ENCODE data around the gene EGFR.

Gene EGFR

GRCh38 chr7:55081068-55081467 lies 62.3 kb downstream of the EGFR start:
- no peak for DNase-seq (ENCODE audit: low read depth in 2 of 2)

- no peak for DNase-seq (ENCODE audit: low read depth in 2 of 2)
These were observed 62.8 kb downstream of the EGFR start for GRCh38 chr7:55081472-55082227.

GRCh38 chr7:55082228-55082603 lies 63.4 kb downstream of the EGFR start:
- no peak for DNase-seq (ENCODE audit: low read depth in 2 of 2)

- no peak for DNase-seq (ENCODE audit: low read depth in 2 of 2)
These were observed 64.4 kb downstream of the EGFR start for GRCh38 chr7:55083206-55083605.

GRCh38 chr7:55084307-55084706 lies 65.5 kb downstream of the EGFR start:
- DNase-seq (ENCODE audit: low read depth in 2 of 2): no peak

- no peak for DNase-seq (ENCODE audit: low read depth in 2 of 2)
These were observed 66.9 kb downstream of the EGFR start for GRCh38 chr7:55085511-55086412.

- DNase-seq (ENCODE audit: low read depth in 2 of 2): no peak
These were observed 67.8 kb downstream of the EGFR start for GRCh38 chr7:55086413-55087201.

GRCh38 chr7:55087521-55087961 lies 68.7 kb downstream of the EGFR start:
- DNase-seq (ENCODE audit: low read depth in 2 of 2): no peak

GRCh38 chr7:55088107-55088506 lies 69.3 kb downstream of the EGFR start:
- no peak for DNase-seq (ENCODE audit: low read depth in 2 of 2)

- DNase-seq (ENCODE audit: low read depth in 2 of 2): no peak
These were observed 69.8 kb downstream of the EGFR start for GRCh38 chr7:55088620-55089019.

- no peak for DNase-seq (ENCODE audit: low read depth in 2 of 2)
These were observed 73.6 kb downstream of the EGFR start for GRCh38 chr7:55092186-55092974.

GRCh38 chr7:55092975-55093373 lies 74.2 kb downstream of the EGFR start:
- no peak for DNase-seq (ENCODE audit: low read depth in 2 of 2)

GRCh38 chr7:55093674-55094073 lies 74.9 kb downstream of the EGFR start:
- no peak for DNase-seq (ENCODE audit: low read depth in 2 of 2)

GRCh38 chr7:55094092-55094690 lies 75.4 kb downstream of the EGFR start:
- DNase-seq (ENCODE audit: low read depth in 2 of 2): no peak

- DNase-seq (ENCODE audit: low read depth in 2 of 2): no peak
These were observed 76.9 kb downstream of the EGFR start for GRCh38 chr7:55095672-55096071.

GRCh38 chr7:55096323-55096722 lies 77.5 kb downstream of the EGFR start:
- no peak for DNase-seq (ENCODE audit: low read depth in 2 of 2)

GRCh38 chr7:55097100-55097499 lies 78.3 kb downstream of the EGFR start:
- DNase-seq (ENCODE audit: low read depth in 2 of 2): no peak

GRCh38 chr7:55099066-55099820 lies 80.4 kb downstream of the EGFR start:
- DNase-seq (ENCODE audit: low read depth in 2 of 2): no peak

GRCh38 chr7:55099821-55100543 lies 81.2 kb downstream of the EGFR start:
- no peak for DNase-seq (ENCODE audit: low read depth in 2 of 2)

Data from stimulated activated CD8-positive, alpha-beta memory T cell treated with anti-CD3 and anti-CD28 coated beads, Interleukin-15, amount 100 ng/mL, for 48 hours (primary cell).